ENCODE results near the gene NR2E1.

The NR2E1 gene

DNA sequence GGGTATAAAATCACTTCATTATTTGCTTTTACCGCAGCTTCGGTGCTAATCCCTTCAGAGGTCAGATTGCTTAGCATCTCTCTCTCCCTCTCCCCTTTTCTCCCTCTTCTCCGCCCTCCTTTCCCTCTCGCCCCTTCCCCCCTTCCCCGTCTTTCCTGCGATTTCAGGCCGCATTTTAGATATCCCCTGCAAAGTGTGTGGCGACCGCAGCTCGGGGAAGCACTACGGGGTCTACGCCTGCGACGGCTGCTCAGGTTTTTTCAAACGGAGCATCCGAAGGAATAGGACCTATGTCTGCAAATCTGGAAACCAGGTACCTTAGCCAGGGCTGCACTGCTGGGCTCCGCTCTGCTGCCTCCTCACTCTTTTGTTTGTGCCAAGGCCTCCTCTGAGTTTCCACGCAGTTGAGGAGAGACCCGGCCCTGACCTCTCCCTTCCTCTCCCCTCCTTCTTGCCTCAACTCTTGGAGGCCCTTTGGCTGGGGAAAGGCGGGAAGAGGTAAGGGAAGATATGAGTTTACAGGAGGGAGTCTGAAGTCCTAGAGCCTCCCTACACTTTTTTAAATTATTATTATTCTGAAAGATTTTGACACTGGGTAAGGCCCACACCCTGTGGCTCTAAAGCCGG lies 5.6 kb downstream of the NR2E1 start:
- H3K36me3 ChIP-seq (ENCODE audit: control insufficient read depth in 1 of 2, insufficient read depth in 2 of 2, low read length in 2 of 2) = no peaks in the 10 kb centered on the region
- H3K9ac ChIP-seq (ENCODE audit: low read depth in 1 of 2, low read length in 2 of 2) = no peak overlapping the region
- no peak overlapping the region for H3K4me3 ChIP-seq (ENCODE audit: low read depth in 1 of 2, low read length in 2 of 2)
- peaks cover 18 to 41% of the 10 kb centered on the region in 2 donors for H3K4me1 ChIP-seq (ENCODE audit: control insufficient read depth in 1 of 2, insufficient read depth in 2 of 2, low read length in 2 of 2)
- peaks cover 94 to 97% of the 10 kb centered on the region in 2 donors for H3K27me3 ChIP-seq (ENCODE audit: control insufficient read depth in 1 of 2, insufficient read depth in 2 of 2, low read length in 2 of 2)
- H3K9me3 ChIP-seq (ENCODE audit: control insufficient read depth in 1 of 2, low read length in 2 of 2) = no peaks in the 10 kb centered on the region
- H3K27ac ChIP-seq (ENCODE audit: low read depth, low read length) = no peak overlapping the region

DNA sequence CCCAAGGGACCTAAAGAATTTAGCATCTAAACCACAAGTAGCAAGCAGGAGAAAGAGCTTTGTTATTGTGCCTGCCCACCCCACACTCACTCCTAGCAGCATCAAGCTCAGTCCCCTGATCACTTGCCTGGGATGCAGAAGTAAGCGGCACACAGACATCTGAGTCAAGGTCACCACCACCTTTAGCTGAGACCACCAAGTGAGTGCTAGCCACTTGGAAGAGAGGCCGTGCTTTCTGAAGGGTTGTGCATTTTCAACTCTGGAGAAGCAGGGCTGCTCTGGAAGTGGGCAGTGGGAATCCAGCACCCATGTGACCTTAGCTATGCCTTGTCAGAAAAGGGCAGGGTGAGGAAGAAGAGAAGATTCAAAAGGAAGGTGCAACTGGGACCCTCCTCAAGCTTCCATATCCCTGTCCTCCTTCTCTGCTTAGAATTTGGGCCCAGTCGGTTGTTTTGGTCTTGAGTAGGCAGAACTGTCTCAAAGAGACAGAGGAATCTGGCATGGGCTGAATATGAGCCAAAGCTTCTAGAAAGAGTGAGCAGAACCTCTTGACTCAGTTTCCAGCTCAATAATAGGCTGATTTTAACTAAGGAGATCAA lies 6.2 kb downstream of the NR2E1 start:
- Histone ChIP-seq H3K4me1 (ENCODE audit: control insufficient read depth in 1 of 2, insufficient read depth in 2 of 2, low read length in 2 of 2) (peaks cover 18 to 39% of the 10 kb centered on the region in 2 donors), H3K27me3 (ENCODE audit: control insufficient read depth in 1 of 2, insufficient read depth in 2 of 2, low read length in 2 of 2) (peaks cover 94 to 97% of the 10 kb centered on the region in 2 donors)

DNA sequence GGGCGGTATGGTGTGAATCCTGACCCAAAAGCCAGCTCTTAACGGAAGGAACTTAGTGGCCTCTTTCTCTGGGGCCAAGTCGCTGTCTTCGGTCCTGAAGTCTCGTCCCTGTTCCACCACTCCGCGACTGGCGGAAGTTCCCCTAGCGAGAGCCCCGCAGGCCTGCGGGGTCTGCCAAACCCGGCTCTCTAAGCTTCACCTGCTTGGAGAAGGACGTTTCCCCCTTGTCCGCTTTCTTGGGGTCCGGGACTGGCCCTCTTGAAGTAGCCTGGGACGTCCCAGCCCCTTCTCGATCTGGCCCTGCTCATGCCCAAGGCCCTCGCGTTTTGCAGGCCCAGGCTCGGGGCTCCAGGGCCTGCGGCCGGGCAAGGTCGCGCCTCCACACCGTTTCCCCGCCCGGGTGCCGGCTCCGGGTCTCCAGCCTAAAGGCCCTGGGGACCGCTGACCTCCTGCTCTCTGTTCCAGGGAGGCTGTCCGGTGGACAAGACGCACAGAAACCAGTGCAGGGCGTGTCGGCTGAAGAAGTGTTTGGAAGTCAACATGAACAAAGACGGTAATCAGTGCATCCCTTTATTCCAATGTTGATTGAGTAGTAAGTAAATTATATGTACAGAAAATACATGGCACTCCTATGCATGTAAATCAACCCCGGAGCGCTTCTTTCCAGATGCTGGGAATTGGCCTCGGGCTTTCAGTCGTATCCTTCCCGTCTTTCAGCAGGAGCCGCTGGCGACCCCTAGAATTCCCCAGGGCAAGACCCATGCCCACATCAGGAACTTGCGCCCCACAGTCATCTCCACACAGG lies 8.8 kb downstream of the NR2E1 start:
- Histone ChIP-seq H3K9me3 (ENCODE audit: control insufficient read depth in 1 of 2, low read length in 2 of 2) (no peaks in the 10 kb centered on the region), H3K9ac (ENCODE audit: low read depth in 1 of 2, low read length in 2 of 2) (no peak overlapping the region), H3K27me3 (ENCODE audit: control insufficient read depth in 1 of 2, insufficient read depth in 2 of 2, low read length in 2 of 2) (peaks cover 83 to 96% of the 10 kb centered on the region in 2 donors), H3K27ac (ENCODE audit: low read depth, low read length) (no peak overlapping the region), H3K36me3 (ENCODE audit: control insufficient read depth in 1 of 2, insufficient read depth in 2 of 2, low read length in 2 of 2) (no peaks in the 10 kb centered on the region), H3K4me1 (ENCODE audit: control insufficient read depth in 1 of 2, insufficient read depth in 2 of 2, low read length in 2 of 2) (peaks cover 6 to 14% of the 10 kb centered on the region in 2 donors), H3K4me3 (ENCODE audit: low read depth in 1 of 2, low read length in 2 of 2) (no peak overlapping the region)

More for the DNA sequence above, 6.2 kb downstream of the NR2E1 start:
- H3K36me3 ChIP-seq (ENCODE audit: control insufficient read depth in 1 of 2, insufficient read depth in 2 of 2, low read length in 2 of 2) = no peaks in the 10 kb centered on the region
- no peak overlapping the region for H3K9ac ChIP-seq (ENCODE audit: low read depth in 1 of 2, low read length in 2 of 2)
- no peak overlapping the region for H3K4me3 ChIP-seq (ENCODE audit: low read depth in 1 of 2, low read length in 2 of 2)
- H3K27ac ChIP-seq (ENCODE audit: low read depth, low read length) = no peak overlapping the region
- no peaks in the 10 kb centered on the region for H3K9me3 ChIP-seq (ENCODE audit: control insufficient read depth in 1 of 2, low read length in 2 of 2)

- Histone ChIP-seq H3K27ac (ENCODE audit: low read depth, low read length) (no peak overlapping the region), H3K9ac (ENCODE audit: low read depth in 1 of 2, low read length in 2 of 2) (no peak overlapping the region), H3K4me1 (ENCODE audit: control insufficient read depth in 1 of 2, insufficient read depth in 2 of 2, low read length in 2 of 2) (peaks cover 5 to 14% of the 10 kb centered on the region in 2 donors), H3K4me3 (ENCODE audit: low read depth in 1 of 2, low read length in 2 of 2) (peak overlapping the region in 1 of 2 donors; percentile 57), H3K27me3 (ENCODE audit: control insufficient read depth in 1 of 2, insufficient read depth in 2 of 2, low read length in 2 of 2) (peaks cover 82 to 97% of the 10 kb centered on the region in 2 donors), H3K9me3 (ENCODE audit: control insufficient read depth in 1 of 2, low read length in 2 of 2) (no peaks in the 10 kb centered on the region), H3K36me3 (ENCODE audit: control insufficient read depth in 1 of 2, insufficient read depth in 2 of 2, low read length in 2 of 2) (no peaks in the 10 kb centered on the region)
These were observed 9.4 kb downstream of the NR2E1 start for GRCh38 chr6:108175176-108175591.

DNA sequence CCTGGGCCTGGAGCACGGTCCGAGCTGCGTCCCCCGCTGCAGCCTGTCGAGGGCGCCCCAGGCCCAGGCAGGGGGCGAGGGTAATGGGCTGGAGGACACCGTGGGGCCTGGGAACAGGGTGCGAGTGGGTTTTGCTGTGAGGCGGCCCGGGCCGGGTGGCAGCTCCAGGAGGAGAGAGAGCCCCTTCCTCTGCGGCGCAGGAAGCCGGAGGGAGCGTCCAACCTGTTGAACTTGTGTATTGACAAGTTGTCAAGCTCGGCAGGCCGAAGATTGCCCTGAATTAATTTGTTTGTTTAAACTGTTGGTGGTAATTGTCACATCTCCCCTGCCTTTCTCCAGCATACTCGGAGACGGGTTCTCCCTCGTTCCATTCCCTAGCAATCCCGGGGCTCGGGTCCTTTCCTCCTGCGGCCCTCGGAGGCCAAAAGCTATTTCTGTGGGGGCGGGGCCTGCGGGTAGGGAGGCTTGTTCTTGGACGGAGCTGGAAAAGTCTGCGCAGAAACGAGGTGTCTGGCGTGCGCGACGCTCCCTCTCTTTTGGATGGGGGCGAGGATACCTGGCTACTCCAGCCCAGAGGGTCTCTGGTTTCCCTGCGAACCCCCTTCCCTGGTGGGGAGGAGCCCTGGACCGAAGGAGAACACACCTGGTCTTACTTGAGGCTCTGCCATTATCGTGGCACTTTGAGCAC lies 9.9 kb downstream of the NR2E1 start:
- H3K36me3 ChIP-seq (ENCODE audit: control insufficient read depth in 1 of 2, insufficient read depth in 2 of 2, low read length in 2 of 2) = no peaks in the 10 kb centered on the region
- no peak overlapping the region for H3K9ac ChIP-seq (ENCODE audit: low read depth in 1 of 2, low read length in 2 of 2)
- H3K4me3 ChIP-seq (ENCODE audit: low read depth in 1 of 2, low read length in 2 of 2) = peak overlapping the region; percentile 40 to 57
- peaks cover 5 to 14% of the 10 kb centered on the region in 2 donors for H3K4me1 ChIP-seq (ENCODE audit: control insufficient read depth in 1 of 2, insufficient read depth in 2 of 2, low read length in 2 of 2)
- H3K9me3 ChIP-seq (ENCODE audit: control insufficient read depth in 1 of 2, low read length in 2 of 2) = no peaks in the 10 kb centered on the region
- H3K27ac ChIP-seq (ENCODE audit: low read depth, low read length) = no peak overlapping the region
- H3K27me3 ChIP-seq (ENCODE audit: control insufficient read depth in 1 of 2, insufficient read depth in 2 of 2, low read length in 2 of 2) = peaks cover 77 to 97% of the 10 kb centered on the region in 2 donors

DNA sequence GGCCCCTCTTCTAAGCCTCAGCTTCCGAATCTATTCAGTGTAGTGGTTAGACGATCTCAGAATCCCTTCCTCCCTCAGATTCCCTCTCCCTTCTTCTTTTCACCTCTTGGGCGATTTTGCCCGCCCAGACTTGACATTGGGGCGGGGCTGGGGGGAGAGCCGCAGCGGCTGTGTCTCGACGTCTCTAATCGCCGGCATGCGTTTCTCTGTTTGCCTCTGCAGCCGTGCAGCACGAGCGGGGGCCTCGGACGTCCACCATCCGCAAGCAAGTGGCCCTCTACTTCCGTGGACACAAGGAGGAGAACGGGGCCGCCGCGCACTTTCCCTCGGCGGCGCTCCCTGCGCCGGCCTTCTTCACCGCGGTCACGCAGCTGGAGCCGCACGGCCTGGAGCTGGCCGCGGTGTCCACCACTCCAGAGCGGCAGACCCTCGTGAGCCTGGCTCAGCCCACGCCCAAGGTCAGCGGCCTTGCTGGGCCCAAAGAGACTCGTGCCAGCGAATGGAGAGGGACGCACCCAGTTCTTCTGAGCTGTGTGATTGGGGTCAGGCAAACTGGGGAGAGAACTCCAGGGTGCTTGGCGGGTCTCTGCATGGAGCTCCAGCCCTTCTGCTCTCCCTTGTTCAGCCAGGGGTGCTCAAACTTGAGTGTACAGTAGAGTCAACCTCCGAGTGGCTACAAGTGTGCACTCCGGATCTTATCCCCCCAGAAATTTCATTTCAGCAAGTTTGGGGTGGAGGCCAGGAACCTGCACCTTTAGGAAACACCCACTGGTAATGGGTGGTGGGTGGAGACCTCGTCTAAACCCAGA lies 10.7 kb downstream of the NR2E1 start:
- Histone ChIP-seq H3K4me3 (ENCODE audit: low read depth in 1 of 2, low read length in 2 of 2) (peak overlapping the region; percentile 40 to 57), H3K9me3 (ENCODE audit: control insufficient read depth in 1 of 2, low read length in 2 of 2) (no peaks in the 10 kb centered on the region), H3K4me1 (ENCODE audit: control insufficient read depth in 1 of 2, insufficient read depth in 2 of 2, low read length in 2 of 2) (peaks cover 5 to 14% of the 10 kb centered on the region in 2 donors), H3K36me3 (ENCODE audit: control insufficient read depth in 1 of 2, insufficient read depth in 2 of 2, low read length in 2 of 2) (no peaks in the 10 kb centered on the region), H3K9ac (ENCODE audit: low read depth in 1 of 2, low read length in 2 of 2) (no peak overlapping the region), H3K27ac (ENCODE audit: low read depth, low read length) (no peak overlapping the region), H3K27me3 (ENCODE audit: control insufficient read depth in 1 of 2, insufficient read depth in 2 of 2, low read length in 2 of 2) (peaks cover 72 to 91% of the 10 kb centered on the region in 2 donors)

- Histone ChIP-seq H3K27me3 (ENCODE audit: control insufficient read depth in 1 of 2, insufficient read depth in 2 of 2, low read length in 2 of 2) (peaks cover 46 to 59% of the 10 kb centered on the region in 2 donors), H3K9me3 (ENCODE audit: control insufficient read depth in 1 of 2, low read length in 2 of 2) (no peaks in the 10 kb centered on the region), H3K4me1 (ENCODE audit: control insufficient read depth in 1 of 2, insufficient read depth in 2 of 2, low read length in 2 of 2) (peaks cover 5 to 14% of the 10 kb centered on the region in 2 donors), H3K36me3 (ENCODE audit: control insufficient read depth in 1 of 2, insufficient read depth in 2 of 2, low read length in 2 of 2) (no peaks in the 10 kb centered on the region), H3K27ac (ENCODE audit: low read depth, low read length) (no peak overlapping the region), H3K9ac (ENCODE audit: low read depth in 1 of 2, low read length in 2 of 2) (no peak overlapping the region), H3K4me3 (ENCODE audit: low read depth in 1 of 2, low read length in 2 of 2) (no peak overlapping the region)
These were observed 13.9 kb downstream of the NR2E1 start for GRCh38 chr6:108179741-108180140.

DNA sequence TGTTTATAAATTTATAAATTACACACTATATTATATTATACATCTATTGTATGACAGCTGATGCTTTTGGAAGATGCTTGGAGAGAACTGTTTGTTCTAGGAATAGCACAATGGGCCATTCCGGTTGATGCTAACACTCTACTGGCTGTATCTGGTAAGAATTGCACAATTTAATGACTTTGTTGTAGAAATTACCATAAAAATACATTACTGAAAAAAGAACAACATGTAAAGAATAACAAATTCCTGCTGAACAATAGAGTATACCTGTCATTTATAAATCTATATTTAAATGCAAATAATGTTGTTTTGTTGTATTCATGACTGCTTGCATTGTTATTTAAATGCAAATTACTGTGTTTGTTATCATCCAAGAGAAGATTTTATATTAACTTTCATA lies 14.4 kb downstream of the NR2E1 start:
- Histone ChIP-seq H3K27ac (ENCODE audit: low read depth, low read length) (no peak overlapping the region), H3K9ac (ENCODE audit: low read depth in 1 of 2, low read length in 2 of 2) (no peak overlapping the region), H3K4me3 (ENCODE audit: low read depth in 1 of 2, low read length in 2 of 2) (no peak overlapping the region), H3K9me3 (ENCODE audit: control insufficient read depth in 1 of 2, low read length in 2 of 2) (no peaks in the 10 kb centered on the region), H3K27me3 (ENCODE audit: control insufficient read depth in 1 of 2, insufficient read depth in 2 of 2, low read length in 2 of 2) (peaks cover 41 to 54% of the 10 kb centered on the region in 2 donors), H3K36me3 (ENCODE audit: control insufficient read depth in 1 of 2, insufficient read depth in 2 of 2, low read length in 2 of 2) (no peaks in the 10 kb centered on the region), H3K4me1 (ENCODE audit: control insufficient read depth in 1 of 2, insufficient read depth in 2 of 2, low read length in 2 of 2) (peaks cover 3 to 12% of the 10 kb centered on the region in 2 donors)

DNA sequence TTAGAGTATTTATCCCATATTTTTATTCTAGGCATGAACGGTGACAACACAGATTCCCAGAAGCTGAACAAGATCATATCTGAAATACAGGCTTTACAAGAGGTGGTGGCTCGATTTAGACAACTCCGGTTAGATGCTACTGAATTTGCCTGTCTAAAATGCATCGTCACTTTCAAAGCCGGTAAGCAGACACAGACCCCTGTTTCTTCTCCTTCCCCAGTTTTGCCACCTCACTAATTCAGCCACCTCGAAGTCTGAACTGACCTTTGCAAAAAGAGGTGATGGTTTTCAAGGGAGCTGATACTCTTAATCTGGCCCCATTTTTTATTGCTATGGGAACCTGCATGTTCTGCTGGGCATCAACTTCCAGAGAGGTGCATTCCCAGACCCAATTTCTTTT lies 15.0 kb downstream of the NR2E1 start:
- H3K27me3 ChIP-seq (ENCODE audit: control insufficient read depth in 1 of 2, insufficient read depth in 2 of 2, low read length in 2 of 2) = peaks cover 36 to 48% of the 10 kb centered on the region in 2 donors
- no peak overlapping the region for H3K9ac ChIP-seq (ENCODE audit: low read depth in 1 of 2, low read length in 2 of 2)
- no peak overlapping the region for H3K4me3 ChIP-seq (ENCODE audit: low read depth in 1 of 2, low read length in 2 of 2)

More for the DNA sequence above, 15.0 kb downstream of the NR2E1 start:
- no peak overlapping the region for H3K27ac ChIP-seq (ENCODE audit: low read depth, low read length)
- H3K9me3 ChIP-seq (ENCODE audit: control insufficient read depth in 1 of 2, low read length in 2 of 2) = no peaks in the 10 kb centered on the region
- no peaks in the 10 kb centered on the region for H3K36me3 ChIP-seq (ENCODE audit: control insufficient read depth in 1 of 2, insufficient read depth in 2 of 2, low read length in 2 of 2)
- peaks cover 0 to 7% of the 10 kb centered on the region in 2 donors for H3K4me1 ChIP-seq (ENCODE audit: control insufficient read depth in 1 of 2, insufficient read depth in 2 of 2, low read length in 2 of 2)
